Body of pancreas (tissue), 4 donors: ENCODE data around the gene PPDPF.

Experiments used
- CTCF ChIP-seq, 7 experiments: fragments of 450-650 bp in 4 of 7; fragments of 200-600 bp in 3 of 7; sonication (generic) in 3 of 7; IDR thresholded peaks; one replicate each; pipeline ENCODE4 v1.5.1; 2016 to 2019; ENCODE audit warnings: antibody characterized with exemption in 7 of 7
- POLR2A ChIP-seq, 3 donors: fragments of 450-650 bp; IDR thresholded peaks; one replicate each; pipeline ENCODE4 v1.6.1; 2016; ENCODE audit warnings: antibody characterized with exemption in 3 of 3, mild to moderate bottlenecking in 2 of 3

- TF ChIP-seq CTCF (IDR thresholded peaks at IDR 0.05) = no peak
- no peak for TF ChIP-seq POLR2A (IDR thresholded peaks at IDR 0.05)
These were observed 25.3 kb upstream of the PPDPF start for GRCh38 chr20:63495167-63495720.
